ENCODE measurements around the gene CALD1.

CALD1 gene

DNA sequence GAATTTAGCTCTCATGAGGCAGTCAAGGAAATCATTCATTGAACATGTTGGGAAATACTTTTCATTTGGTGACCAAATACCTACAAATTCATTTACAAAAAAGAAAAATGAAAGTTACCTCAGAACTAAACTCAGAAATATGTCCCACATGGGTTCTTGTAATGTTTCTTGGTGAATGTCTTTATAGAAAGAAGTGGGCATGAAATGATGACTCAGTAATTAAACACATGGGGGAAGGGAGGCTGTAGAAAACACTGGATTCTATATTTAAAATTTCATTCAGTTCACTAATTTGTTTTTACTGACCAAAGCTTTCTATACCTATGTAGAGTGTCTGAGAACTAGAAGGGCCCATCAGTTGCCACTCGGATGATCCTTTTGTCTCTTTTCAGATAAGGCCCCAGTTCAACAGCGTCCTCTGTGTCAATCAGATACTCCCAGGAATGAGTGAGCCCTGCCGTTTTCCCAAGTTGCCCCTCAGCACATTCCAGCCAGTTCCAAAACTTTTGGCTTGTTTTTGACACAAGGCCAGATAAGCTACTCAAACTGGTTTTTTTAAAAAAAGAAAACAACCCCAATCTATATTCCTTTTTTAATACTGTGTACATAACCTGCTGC is 157.6 kb downstream of the CALD1 start:
- ChIA-PET POLR2A (interaction anchor here (0.6 kb wide), 1 partner anchor 38 kb away, joined by 5 read pairs; no protein-coding TSS in a partner anchor), CTCF (interaction anchor here (0.6 to 0.7 kb wide), 3 partner anchors 10 to 464 kb away, joined by 3 to 4 read pairs (median 4); no protein-coding TSS in a partner anchor)
- Histone ChIP-seq H3K4me1 (ENCODE audit: control insufficient read depth, insufficient read depth, low read length) (no peaks in the 10 kb centered on the region), H3K9me3 (ENCODE audit: control insufficient read depth, insufficient read depth, low read depth, low read length) (no peaks in the 10 kb centered on the region), H3K36me3 (ENCODE audit: control insufficient read depth in 2 of 2, insufficient read depth in 1 of 2, low read length in 2 of 2) (peaks cover 0 to 25% of the 10 kb centered on the region in 2 experiments; a peak in 1 of 3 replicates), H3K4me3 (ENCODE audit: low read depth, low read length) (no peak overlapping the region), H3K27ac (ENCODE audit: extremely low read depth, low read depth, low read length) (no peak overlapping the region)
- TF ChIP-seq EGR2 (tag by site-specific recombination; IDR thresholded peaks at IDR 0.05; ENCODE audit: low read depth), result no peak

DNA sequence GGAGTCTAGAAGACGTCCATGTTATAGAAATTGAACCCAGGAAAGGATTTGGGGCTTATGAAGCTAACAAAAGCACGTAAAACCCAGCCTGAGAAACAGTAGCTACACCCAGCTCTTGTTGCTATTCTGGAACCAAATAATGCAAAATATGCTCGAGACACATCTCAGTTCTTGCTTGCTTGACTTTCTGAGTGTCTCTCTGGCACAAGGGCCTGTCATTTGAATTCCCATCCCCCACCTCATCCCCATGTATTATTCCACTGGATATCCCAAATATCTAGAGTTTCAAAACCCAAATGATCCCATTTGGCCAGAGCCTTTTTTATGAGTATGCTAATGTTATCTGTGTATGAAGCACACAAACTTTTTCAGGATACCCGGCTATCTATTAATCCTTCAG is 158.7 kb downstream of the CALD1 start:
- CTCF ChIA-PET, result no interaction called here
- Histone ChIP-seq H3K36me3 (ENCODE audit: control insufficient read depth in 2 of 2, insufficient read depth in 1 of 2, low read length in 2 of 2) (peaks cover 0 to 14% of the 10 kb centered on the region in 2 experiments; a peak in 1 of 3 replicates), H3K4me1 (ENCODE audit: control insufficient read depth, insufficient read depth, low read length) (no peaks in the 10 kb centered on the region), H3K4me3 (ENCODE audit: low read depth, low read length) (no peak overlapping the region), H3K27ac (ENCODE audit: extremely low read depth, low read depth, low read length) (no peak overlapping the region), H3K9me3 (ENCODE audit: control insufficient read depth, insufficient read depth, low read depth, low read length) (no peaks in the 10 kb centered on the region)
- POLR2A ChIA-PET, result no interaction called here
- TF ChIP-seq, protein P1, sequence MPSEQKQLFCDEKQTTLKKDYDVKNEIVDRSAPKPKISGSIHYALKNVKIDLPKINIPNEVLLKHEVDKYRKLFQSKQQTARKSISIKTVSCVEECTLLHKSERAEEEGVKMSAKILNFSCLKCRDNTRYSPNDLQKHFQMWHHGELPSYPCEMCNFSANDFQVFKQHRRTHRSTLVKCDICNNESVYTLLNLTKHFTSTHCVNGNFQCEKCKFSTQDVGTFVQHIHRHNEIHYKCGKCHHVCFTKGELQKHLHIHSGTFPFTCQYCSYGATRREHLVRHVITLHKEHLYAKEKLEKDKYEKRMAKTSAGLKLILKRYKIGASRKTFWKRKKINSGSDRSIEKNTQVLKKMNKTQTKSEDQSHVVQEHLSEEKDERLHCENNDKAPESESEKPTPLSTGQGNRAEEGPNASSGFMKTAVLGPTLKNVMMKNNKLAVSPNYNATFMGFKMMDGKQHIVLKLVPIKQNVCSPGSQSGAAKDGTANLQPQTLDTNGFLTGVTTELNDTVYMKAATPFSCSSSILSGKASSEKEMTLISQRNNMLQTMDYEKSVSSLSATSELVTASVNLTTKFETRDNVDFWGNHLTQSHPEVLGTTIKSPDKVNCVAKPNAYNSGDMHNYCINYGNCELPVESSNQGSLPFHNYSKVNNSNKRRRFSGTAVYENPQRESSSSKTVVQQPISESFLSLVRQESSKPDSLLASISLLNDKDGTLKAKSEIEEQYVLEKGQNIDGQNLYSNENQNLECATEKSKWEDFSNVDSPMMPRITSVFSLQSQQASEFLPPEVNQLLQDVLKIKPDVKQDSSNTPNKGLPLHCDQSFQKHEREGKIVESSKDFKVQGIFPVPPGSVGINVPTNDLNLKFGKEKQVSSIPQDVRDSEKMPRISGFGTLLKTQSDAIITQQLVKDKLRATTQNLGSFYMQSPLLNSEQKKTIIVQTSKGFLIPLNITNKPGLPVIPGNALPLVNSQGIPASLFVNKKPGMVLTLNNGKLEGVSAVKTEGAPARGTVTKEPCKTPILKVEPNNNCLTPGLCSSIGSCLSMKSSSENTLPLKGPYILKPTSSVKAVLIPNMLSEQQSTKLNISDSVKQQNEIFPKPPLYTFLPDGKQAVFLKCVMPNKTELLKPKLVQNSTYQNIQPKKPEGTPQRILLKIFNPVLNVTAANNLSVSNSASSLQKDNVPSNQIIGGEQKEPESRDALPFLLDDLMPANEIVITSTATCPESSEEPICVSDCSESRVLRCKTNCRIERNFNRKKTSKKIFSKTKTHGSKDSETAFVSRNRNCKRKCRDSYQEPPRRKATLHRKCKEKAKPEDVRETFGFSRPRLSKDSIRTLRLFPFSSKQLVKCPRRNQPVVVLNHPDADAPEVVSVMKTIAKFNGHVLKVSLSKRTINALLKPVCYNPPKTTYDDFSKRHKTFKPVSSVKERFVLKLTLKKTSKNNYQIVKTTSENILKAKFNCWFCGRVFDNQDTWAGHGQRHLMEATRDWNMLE (tag by site-specific recombination; conservative IDR thresholded peaks at IDR 0.05; ENCODE audit: low read depth), result no peak
- TF ChIP-seq ZNF530 (tag by site-specific recombination; IDR thresholded peaks at IDR 0.05; ENCODE audit: low read depth), result no peak
- TF ChIP-seq ZBTB7A (tag by site-specific recombination; IDR thresholded peaks at IDR 0.05; ENCODE audit: low read depth), result no peak
- no peak for TF ChIP-seq SP7 (tag by site-specific recombination; IDR thresholded peaks at IDR 0.05)
- TF ChIP-seq ZNF140 (tag by site-specific recombination; IDR thresholded peaks at IDR 0.05), result no peak
- no peak for TF ChIP-seq ZNF37A (tag by site-specific recombination; IDR thresholded peaks at IDR 0.05)
- TF ChIP-seq, protein P2, sequence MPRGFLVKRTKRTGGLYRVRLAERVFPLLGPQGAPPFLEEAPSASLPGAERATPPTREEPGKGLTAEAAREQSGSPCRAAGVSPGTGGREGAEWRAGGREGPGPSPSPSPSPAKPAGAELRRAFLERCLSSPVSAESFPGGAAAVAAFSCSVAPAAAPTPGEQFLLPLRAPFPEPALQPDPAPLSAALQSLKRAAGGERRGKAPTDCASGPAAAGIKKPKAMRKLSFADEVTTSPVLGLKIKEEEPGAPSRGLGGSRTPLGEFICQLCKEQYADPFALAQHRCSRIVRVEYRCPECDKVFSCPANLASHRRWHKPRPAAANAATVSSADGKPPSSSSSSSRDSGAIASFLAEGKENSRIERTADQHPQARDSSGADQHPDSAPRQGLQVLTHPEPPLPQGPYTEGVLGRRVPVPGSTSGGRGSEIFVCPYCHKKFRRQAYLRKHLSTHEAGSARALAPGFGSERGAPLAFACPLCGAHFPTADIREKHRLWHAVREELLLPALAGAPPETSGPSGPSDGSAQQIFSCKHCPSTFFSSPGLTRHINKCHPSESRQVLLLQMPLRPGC (tag by site-specific recombination; IDR thresholded peaks at IDR 0.05), result no peak
- no peak for TF ChIP-seq ZNF660 (tag by site-specific recombination; IDR thresholded peaks at IDR 0.05)
- no peak for TF ChIP-seq ZNF777 (tag by site-specific recombination; IDR thresholded peaks at IDR 0.05; ENCODE audit: borderline replicate concordance)
- no peak for TF ChIP-seq ZEB2 (tag by site-specific recombination; IDR thresholded peaks at IDR 0.05)
- no peak for TF ChIP-seq KLF16 (tag by site-specific recombination; IDR thresholded peaks at IDR 0.05)
- TF ChIP-seq, protein P3, sequence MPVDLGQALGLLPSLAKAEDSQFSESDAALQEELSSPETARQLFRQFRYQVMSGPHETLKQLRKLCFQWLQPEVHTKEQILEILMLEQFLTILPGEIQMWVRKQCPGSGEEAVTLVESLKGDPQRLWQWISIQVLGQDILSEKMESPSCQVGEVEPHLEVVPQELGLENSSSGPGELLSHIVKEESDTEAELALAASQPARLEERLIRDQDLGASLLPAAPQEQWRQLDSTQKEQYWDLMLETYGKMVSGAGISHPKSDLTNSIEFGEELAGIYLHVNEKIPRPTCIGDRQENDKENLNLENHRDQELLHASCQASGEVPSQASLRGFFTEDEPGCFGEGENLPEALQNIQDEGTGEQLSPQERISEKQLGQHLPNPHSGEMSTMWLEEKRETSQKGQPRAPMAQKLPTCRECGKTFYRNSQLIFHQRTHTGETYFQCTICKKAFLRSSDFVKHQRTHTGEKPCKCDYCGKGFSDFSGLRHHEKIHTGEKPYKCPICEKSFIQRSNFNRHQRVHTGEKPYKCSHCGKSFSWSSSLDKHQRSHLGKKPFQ (tag by site-specific recombination; IDR thresholded peaks at IDR 0.05), result no peak
- TF ChIP-seq, protein P4, sequence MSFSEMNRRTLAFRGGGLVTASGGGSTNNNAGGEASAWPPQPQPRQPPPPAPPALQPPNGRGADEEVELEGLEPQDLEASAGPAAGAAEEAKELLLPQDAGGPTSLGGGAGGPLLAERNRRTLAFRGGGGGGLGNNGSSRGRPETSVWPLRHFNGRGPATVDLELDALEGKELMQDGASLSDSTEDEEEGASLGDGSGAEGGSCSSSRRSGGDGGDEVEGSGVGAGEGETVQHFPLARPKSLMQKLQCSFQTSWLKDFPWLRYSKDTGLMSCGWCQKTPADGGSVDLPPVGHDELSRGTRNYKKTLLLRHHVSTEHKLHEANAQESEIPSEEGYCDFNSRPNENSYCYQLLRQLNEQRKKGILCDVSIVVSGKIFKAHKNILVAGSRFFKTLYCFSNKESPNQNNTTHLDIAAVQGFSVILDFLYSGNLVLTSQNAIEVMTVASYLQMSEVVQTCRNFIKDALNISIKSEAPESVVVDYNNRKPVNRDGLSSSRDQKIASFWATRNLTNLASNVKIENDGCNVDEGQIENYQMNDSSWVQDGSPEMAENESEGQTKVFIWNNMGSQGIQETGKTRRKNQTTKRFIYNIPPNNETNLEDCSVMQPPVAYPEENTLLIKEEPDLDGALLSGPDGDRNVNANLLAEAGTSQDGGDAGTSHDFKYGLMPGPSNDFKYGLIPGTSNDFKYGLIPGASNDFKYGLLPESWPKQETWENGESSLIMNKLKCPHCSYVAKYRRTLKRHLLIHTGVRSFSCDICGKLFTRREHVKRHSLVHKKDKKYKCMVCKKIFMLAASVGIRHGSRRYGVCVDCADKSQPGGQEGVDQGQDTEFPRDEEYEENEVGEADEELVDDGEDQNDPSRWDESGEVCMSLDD (tag by site-specific recombination; IDR thresholded peaks at IDR 0.05), result no peak
- TF ChIP-seq, protein P5, sequence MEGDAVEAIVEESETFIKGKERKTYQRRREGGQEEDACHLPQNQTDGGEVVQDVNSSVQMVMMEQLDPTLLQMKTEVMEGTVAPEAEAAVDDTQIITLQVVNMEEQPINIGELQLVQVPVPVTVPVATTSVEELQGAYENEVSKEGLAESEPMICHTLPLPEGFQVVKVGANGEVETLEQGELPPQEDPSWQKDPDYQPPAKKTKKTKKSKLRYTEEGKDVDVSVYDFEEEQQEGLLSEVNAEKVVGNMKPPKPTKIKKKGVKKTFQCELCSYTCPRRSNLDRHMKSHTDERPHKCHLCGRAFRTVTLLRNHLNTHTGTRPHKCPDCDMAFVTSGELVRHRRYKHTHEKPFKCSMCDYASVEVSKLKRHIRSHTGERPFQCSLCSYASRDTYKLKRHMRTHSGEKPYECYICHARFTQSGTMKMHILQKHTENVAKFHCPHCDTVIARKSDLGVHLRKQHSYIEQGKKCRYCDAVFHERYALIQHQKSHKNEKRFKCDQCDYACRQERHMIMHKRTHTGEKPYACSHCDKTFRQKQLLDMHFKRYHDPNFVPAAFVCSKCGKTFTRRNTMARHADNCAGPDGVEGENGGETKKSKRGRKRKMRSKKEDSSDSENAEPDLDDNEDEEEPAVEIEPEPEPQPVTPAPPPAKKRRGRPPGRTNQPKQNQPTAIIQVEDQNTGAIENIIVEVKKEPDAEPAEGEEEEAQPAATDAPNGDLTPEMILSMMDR (tag by site-specific recombination; IDR thresholded peaks at IDR 0.05), result no peak
- no peak for TF ChIP-seq SP2 (tag by site-specific recombination; IDR thresholded peaks at IDR 0.05)
- no peak for TF ChIP-seq ZBTB48 (tag by site-specific recombination; IDR thresholded peaks at IDR 0.05)
- TF ChIP-seq GLI4 (tag by site-specific recombination; IDR thresholded peaks at IDR 0.05), result no peak
- no peak for TF ChIP-seq ZNF514 (tag by site-specific recombination; IDR thresholded peaks at IDR 0.05)

Measured in HEK293 (cell line).